Measurements from ENCODE around the gene KCNH2. TPM values are rescaled to one million over a fixed set of nuclear protein-coding genes. Genes with fewer than 3 reads are reported as not detected.

The KCNH2 gene
- total RNA-seq, 1 experiment from 2014 or later, result 16.2 TPM

GRCh38 chr7:150939466-150939865 is 38.7 kb downstream of the KCNH2 start:
- ChIA-PET CTCF (interaction anchor here (1.2 to 2.3 kb wide), 2 partner anchors 26 to 41 kb away, joined by 4 to 8 read pairs; no protein-coding TSS in a partner anchor), POLR2A (no interaction called here)
- no peaks in the 10 kb centered on the region for H3K27me3 Mint-ChIP-seq (ENCODE audit: low read depth)
- TF ChIP-seq SOX15 (CRISPR knock-in tag; IDR thresholded peaks at IDR 0.05), result no peak
- no peak overlapping the region for H3K4me3 Mint-ChIP-seq
- peaks cover 16% of the 10 kb centered on the region for H3K4me1 Mint-ChIP-seq
- ATAC-seq, result no peak
- H3K36me3 Mint-ChIP-seq, result no peaks in the 10 kb centered on the region
- no peaks in the 10 kb centered on the region for H3K9me3 Mint-ChIP-seq
- no peak overlapping the region for H3K27ac Mint-ChIP-seq
- no peak for DNase-seq (ENCODE audit: low spot score)

DNA sequence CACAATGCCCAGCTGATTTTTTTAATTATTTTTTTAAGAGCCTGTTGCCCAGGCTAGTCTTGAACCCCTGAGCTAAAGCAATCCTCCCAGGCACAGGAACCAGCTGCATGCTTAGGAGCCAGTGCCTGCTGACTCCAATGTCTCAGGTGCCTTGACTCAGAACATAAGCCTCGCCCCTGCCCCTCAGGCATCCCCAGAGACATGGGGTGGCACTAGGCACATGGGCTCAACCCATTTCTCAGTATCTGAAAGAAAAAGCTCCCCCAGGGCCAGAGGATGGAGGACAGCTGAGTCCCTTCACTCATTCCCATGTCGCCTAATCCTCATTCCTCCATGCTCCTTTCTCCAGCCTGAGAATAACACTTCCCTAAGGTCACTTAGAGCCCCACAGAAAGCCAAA is 39.1 kb downstream of the KCNH2 start:
- no peak for ATAC-seq
- Mint-ChIP-seq H3K9me3 (no peaks in the 10 kb centered on the region), H3K4me1 (peaks cover 16% of the 10 kb centered on the region), H3K27me3 (ENCODE audit: low read depth) (no peaks in the 10 kb centered on the region), H3K36me3 (no peaks in the 10 kb centered on the region), H3K4me3 (no peak overlapping the region), H3K27ac (no peak overlapping the region)
- CTCF ChIA-PET, result interaction anchor here (1.2 to 2.3 kb wide), 4 partner anchors 10 to 79 kb away, joined by 4 to 11 read pairs (median 8); no protein-coding TSS in a partner anchor
- no peak for DNase-seq (ENCODE audit: low spot score)
- TF ChIP-seq ZBTB43 (CRISPR knock-in tag; IDR thresholded peaks at IDR 0.05) (no peak), ZNF232 (CRISPR knock-in tag; IDR thresholded peaks at IDR 0.05) (no peak), TP53 (CRISPR knock-in tag; IDR thresholded peaks at IDR 0.05) (no peak), ZNF396 (CRISPR knock-in tag; IDR thresholded peaks at IDR 0.05; ENCODE audit: borderline replicate concordance) (no peak), IRF2 (CRISPR knock-in tag; IDR thresholded peaks at IDR 0.05; ENCODE audit: borderline replicate concordance, low read depth) (no peak), CREM (CRISPR knock-in tag; IDR thresholded peaks at IDR 0.05) (no peak), HMGA2 (CRISPR knock-in tag; IDR thresholded peaks at IDR 0.05) (no peak), ZNF532 (CRISPR knock-in tag; IDR thresholded peaks at IDR 0.05; ENCODE audit: borderline replicate concordance) (no peak), GABPB1 (CRISPR knock-in tag; IDR thresholded peaks at IDR 0.05) (no peak), NR1H2 (CRISPR knock-in tag; IDR thresholded peaks at IDR 0.05) (no peak)
- TF ChIP-seq, protein P1, sequence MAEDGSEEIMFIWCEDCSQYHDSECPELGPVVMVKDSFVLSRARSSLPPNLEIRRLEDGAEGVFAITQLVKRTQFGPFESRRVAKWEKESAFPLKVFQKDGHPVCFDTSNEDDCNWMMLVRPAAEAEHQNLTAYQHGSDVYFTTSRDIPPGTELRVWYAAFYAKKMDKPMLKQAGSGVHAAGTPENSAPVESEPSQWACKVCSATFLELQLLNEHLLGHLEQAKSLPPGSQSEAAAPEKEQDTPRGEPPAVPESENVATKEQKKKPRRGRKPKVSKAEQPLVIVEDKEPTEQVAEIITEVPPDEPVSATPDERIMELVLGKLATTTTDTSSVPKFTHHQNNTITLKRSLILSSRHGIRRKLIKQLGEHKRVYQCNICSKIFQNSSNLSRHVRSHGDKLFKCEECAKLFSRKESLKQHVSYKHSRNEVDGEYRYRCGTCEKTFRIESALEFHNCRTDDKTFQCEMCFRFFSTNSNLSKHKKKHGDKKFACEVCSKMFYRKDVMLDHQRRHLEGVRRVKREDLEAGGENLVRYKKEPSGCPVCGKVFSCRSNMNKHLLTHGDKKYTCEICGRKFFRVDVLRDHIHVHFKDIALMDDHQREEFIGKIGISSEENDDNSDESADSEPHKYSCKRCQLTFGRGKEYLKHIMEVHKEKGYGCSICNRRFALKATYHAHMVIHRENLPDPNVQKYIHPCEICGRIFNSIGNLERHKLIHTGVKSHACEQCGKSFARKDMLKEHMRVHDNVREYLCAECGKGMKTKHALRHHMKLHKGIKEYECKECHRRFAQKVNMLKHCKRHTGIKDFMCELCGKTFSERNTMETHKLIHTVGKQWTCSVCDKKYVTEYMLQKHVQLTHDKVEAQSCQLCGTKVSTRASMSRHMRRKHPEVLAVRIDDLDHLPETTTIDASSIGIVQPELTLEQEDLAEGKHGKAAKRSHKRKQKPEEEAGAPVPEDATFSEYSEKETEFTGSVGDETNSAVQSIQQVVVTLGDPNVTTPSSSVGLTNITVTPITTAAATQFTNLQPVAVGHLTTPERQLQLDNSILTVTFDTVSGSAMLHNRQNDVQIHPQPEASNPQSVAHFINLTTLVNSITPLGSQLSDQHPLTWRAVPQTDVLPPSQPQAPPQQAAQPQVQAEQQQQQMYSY (CRISPR knock-in tag; IDR thresholded peaks at IDR 0.05), result no peak
- TF ChIP-seq, protein P2, sequence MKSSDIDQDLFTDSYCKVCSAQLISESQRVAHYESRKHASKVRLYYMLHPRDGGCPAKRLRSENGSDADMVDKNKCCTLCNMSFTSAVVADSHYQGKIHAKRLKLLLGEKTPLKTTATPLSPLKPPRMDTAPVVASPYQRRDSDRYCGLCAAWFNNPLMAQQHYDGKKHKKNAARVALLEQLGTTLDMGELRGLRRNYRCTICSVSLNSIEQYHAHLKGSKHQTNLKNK (CRISPR knock-in tag; IDR thresholded peaks at IDR 0.05), result no peak
- POLR2A ChIA-PET, result no interaction called here

GRCh38 chr7:150938566-150938965 is 39.6 kb downstream of the KCNH2 start:
- POLR2A ChIA-PET, result no interaction called here

More at GRCh38 chr7:150938566-150938965, 39.6 kb downstream of the KCNH2 start:
- Mint-ChIP-seq H3K4me1 (peaks cover 16% of the 10 kb centered on the region), H3K27me3 (ENCODE audit: low read depth) (no peaks in the 10 kb centered on the region), H3K36me3 (no peaks in the 10 kb centered on the region), H3K27ac (no peak overlapping the region), H3K9me3 (no peaks in the 10 kb centered on the region), H3K4me3 (no peak overlapping the region)
- ATAC-seq (no peak), DNase-seq (ENCODE audit: low spot score) (no peak)
- CTCF ChIA-PET, result interaction anchor here (1.5 to 2.3 kb wide), 6 partner anchors 10 to 79 kb away, joined by 4 to 11 read pairs (median 8); no protein-coding TSS in a partner anchor
- TF ChIP-seq JUN (CRISPR knock-in tag; IDR thresholded peaks at IDR 0.05) (no peak), NR2C2 (CRISPR knock-in tag; IDR thresholded peaks at IDR 0.05) (no peak)
- TF ChIP-seq, protein P1 (CRISPR knock-in tag; IDR thresholded peaks at IDR 0.05), result peak; percentile 5; the same call in 1 of the 2 replicates

Data from WTC11 (cell line).